Natural killer cell treated with Interleukin-12 subunit alpha and Interleukin-12 subunit beta and Interleukin-15 and Interleukin-18, amount 100 ng/mL, for 72 hours (primary cell): ENCODE measurements around the gene ELOA2. TPM values are rescaled to one million over a fixed set of nuclear protein-coding genes. Genes with fewer than 3 reads are reported as not detected.
"Not testable (repeated sequence)": the region's sequence is repeated elsewhere in the genome, so short reads cannot be mapped to it uniquely, and the experiment has no call there.

Source experiments
- ATAC-seq, 2 donors: fragments of 150-1000 bp; cut with Tn5 transposase in 1 of 2; sonication (Bioruptor Pico), chemical (Tn5 transposase) in 1 of 2; 2 replicates each; pipeline ENCODE4 v1.10.0; 2021
- DNase-seq: peaks from one replicate; pipeline ENCODE4 v3.0.0; 2022; ENCODE audit warnings: low spot score
- H3K27ac Mint-ChIP-seq, 2 donors: 1 replicate in 1 of 2; 2 replicates in 1 of 2; pipeline ENCODE4 v1.8.0; 2022; ENCODE audit warnings: mixed read lengths in 2 of 2, mild to moderate bottlenecking in 1 of 2, moderate library complexity in 1 of 2
- H3K27me3 Mint-ChIP-seq, 2 donors: 1 replicate in 1 of 2; 2 replicates in 1 of 2; pipeline ENCODE4 v1.8.0; 2022; ENCODE audit warnings: mixed read lengths in 2 of 2
- H3K36me3 Mint-ChIP-seq: one replicate; pipeline ENCODE4 v1.8.0; 2022; ENCODE audit warnings: mixed read lengths
- H3K4me1 Mint-ChIP-seq, 2 donors: 1 replicate in 1 of 2; 2 replicates in 1 of 2; pipeline ENCODE4 v1.8.0; 2022; ENCODE audit warnings: low read depth in 2 of 2, mixed read lengths in 2 of 2, mild to moderate bottlenecking in 1 of 2
- H3K4me3 Mint-ChIP-seq: one replicate; pipeline ENCODE4 v1.8.0; 2022; ENCODE audit warnings: mixed read lengths
- H3K9me3 Mint-ChIP-seq: 2 replicates; pipeline ENCODE4 v1.8.0; 2022; ENCODE audit warnings: mixed read lengths
- total RNA-seq, 2 donors: library from RNA; stranded (reverse); gene quantifications; one replicate each; pipeline ENCODE4 v1.2.3, GENCODE V29; 2022

Gene ELOA2
- total RNA-seq, 2 donors from 2014 or later: not detected

DNA sequence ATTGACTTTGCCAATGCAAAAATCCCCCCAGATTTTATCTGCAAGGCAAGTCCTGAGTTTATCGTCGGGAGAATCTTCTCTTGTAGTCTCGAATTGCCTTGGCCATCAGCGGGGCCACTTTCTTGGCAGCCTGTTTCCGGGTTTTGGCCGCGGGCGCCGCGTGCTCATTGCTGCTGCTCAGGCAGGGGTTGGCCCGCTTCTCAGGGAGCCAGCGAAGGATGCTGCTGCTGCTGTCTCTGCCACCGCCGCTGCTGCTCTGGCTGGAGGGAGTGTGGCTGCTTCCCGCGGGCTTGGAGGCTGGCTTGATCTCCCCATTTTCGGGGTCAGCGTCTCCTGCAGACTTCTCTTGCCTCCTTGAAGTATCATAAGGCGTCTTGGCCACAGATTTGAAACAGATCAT lies 2.5 kb downstream of the ELOA2 start:
- Mint-ChIP-seq H3K27ac (no peak overlapping the region), H3K36me3 (no peaks in the 10 kb centered on the region), H3K27me3 (no peaks in the 10 kb centered on the region), H3K9me3 (peaks cover 4% of the 10 kb centered on the region), H3K4me3 (no peak overlapping the region), H3K4me1 (no peaks in the 10 kb centered on the region)
- ATAC-seq (no peak), DNase-seq (no peak)

DNA sequence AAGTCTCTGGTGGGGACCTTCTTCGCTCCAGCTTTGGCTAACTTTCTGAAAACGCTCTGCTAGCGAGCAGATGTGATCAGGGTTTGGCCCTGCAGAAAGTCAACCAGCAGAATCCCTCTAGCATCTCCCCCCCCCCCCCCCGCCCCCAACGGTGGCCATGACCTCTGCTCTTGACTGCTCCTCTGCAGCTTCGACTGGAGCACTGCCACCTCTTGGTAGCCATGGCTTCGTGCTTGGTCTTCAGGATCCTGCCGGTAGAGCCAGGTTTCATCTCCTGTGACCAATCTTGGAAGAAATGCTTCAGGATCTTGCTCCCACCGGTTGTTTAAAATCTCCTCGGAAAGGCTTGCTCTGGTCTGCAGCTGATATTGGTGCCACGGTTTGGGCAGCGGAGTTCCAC lies 4.5 kb downstream of the ELOA2 start:
- not testable (repeated sequence) for H3K4me1 Mint-ChIP-seq, H3K9me3 Mint-ChIP-seq, DNase-seq, H3K27me3 Mint-ChIP-seq, ATAC-seq, H3K27ac Mint-ChIP-seq, H3K4me3 Mint-ChIP-seq, H3K36me3 Mint-ChIP-seq

- ATAC-seq: peak; percentile 45 to 63
- H3K36me3 Mint-ChIP-seq, H3K9me3 Mint-ChIP-seq, H3K27ac Mint-ChIP-seq, H3K27me3 Mint-ChIP-seq, H3K4me1 Mint-ChIP-seq, DNase-seq, H3K4me3 Mint-ChIP-seq: not testable (repeated sequence)
Observed at GRCh38 chr18:47029684-47030353, 5.6 kb downstream of the ELOA2 start.

GRCh38 chr18:47028738-47029137 lies 6.7 kb downstream of the ELOA2 start:
- not testable (repeated sequence) for H3K4me3 Mint-ChIP-seq, ATAC-seq

GRCh38 chr18:47025557-47026174 lies 9.8 kb downstream of the ELOA2 start:
- H3K4me3 Mint-ChIP-seq, ATAC-seq, H3K27me3 Mint-ChIP-seq, H3K4me1 Mint-ChIP-seq, DNase-seq, H3K36me3 Mint-ChIP-seq, H3K27ac Mint-ChIP-seq, H3K9me3 Mint-ChIP-seq: not testable (repeated sequence)

More at GRCh38 chr18:47028738-47029137, 6.7 kb downstream of the ELOA2 start:
- H3K36me3 Mint-ChIP-seq, H3K9me3 Mint-ChIP-seq, H3K27me3 Mint-ChIP-seq, H3K4me1 Mint-ChIP-seq, H3K27ac Mint-ChIP-seq, DNase-seq: not testable (repeated sequence)

DNA sequence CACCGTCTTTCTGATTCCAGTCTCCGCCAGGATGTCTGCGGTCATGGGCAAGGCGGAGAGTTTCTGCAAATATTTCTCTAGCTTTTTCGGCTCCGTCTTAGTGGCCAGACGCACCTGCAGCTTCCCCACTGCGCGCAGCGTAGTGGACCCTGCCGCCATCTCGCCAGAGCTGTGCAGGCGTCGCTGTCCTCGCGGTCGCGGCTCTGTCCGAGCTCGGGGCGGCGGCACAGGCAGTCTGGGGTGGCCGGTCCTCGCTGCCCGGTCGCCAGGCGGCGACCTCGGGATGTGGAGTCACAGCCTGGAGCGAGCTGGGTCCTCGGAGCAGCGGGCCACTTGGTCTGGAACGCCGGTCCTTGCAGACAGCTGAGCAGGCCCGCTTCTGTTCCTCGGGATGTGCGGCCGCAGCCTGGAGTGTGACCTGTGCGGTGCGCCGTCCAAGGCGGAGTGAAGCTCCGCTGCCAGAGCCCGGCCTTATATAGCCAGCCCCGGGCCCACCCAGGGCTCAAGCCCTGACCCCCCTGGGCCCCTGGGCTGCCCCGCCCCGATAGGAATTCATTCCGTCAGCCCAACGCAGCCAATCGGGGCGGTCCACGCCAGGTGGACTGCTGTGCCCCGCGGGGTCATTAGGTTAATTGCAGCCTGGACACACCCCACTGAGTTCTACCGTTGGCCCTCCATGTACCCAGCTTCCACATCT lies 11.5 kb downstream of the ELOA2 start:
- H3K36me3 Mint-ChIP-seq, DNase-seq, H3K27me3 Mint-ChIP-seq, H3K4me1 Mint-ChIP-seq, H3K4me3 Mint-ChIP-seq, H3K9me3 Mint-ChIP-seq, H3K27ac Mint-ChIP-seq: not testable (repeated sequence)
- ATAC-seq: peak; percentile 34 to 55

DNA sequence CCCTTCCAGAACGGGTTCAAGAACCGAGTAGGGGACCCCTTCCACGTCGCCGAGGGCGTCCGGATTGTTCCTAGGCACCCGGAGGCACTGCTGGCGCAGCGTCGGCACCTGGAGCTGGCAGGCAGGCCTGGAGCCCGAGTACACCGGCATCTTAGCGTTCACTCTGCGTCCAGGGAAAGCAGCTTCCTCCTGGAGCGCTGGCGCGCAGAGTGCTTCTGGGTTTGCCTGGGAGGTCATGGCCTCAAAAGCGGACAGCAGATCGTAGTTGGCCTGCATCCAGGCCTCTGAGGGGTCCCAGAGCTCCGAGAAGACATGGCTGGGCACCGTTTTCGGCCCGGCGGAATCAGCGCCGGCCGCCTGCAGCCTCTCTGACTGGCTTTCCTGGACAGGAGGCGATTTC lies 12.6 kb downstream of the ELOA2 start:
- H3K9me3 Mint-ChIP-seq, H3K36me3 Mint-ChIP-seq, ATAC-seq, H3K4me3 Mint-ChIP-seq, H3K27me3 Mint-ChIP-seq, DNase-seq, H3K4me1 Mint-ChIP-seq, H3K27ac Mint-ChIP-seq: not testable (repeated sequence)

DNA sequence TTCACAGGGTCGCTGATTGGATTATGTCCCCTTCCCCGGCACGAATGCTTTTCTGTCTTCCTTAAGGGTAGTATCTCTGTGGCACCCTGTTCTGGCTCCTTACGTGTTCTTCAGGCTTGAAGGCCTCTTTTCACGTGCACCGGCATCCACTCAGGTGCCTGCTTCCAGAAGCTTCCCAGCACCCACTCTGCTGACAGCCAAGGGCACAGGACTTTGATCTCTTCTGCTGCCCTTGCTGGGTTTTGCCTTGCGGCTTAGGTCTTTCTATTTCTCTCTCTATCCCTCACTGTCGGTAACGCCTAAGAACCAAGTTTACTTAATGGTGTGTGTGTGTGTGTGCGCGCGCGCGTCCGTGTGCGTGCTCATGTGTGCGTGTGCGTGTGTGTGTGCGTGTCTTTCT lies 14.7 kb downstream of the ELOA2 start:
- not testable (repeated sequence) for H3K4me3 Mint-ChIP-seq, H3K4me1 Mint-ChIP-seq, DNase-seq, H3K36me3 Mint-ChIP-seq, H3K27me3 Mint-ChIP-seq, H3K9me3 Mint-ChIP-seq, H3K27ac Mint-ChIP-seq
- ATAC-seq: peak; percentile 12 to 44

GRCh38 chr18:47019870-47020269 lies 15.6 kb downstream of the ELOA2 start:
- DNase-seq, H3K27me3 Mint-ChIP-seq, H3K36me3 Mint-ChIP-seq, H3K27ac Mint-ChIP-seq, ATAC-seq, H3K4me1 Mint-ChIP-seq, H3K4me3 Mint-ChIP-seq, H3K9me3 Mint-ChIP-seq: not testable (repeated sequence)

Other genes with a start within 250 kb of the ELOA2 start
- gene PIAS2, start 118.1 kb downstream of the ELOA2 start, total RNA-seq: 10 to 100 TPM; 19.2 to 36.5 TPM
- gene KATNAL2, start 118.0 kb downstream of the ELOA2 start, total RNA-seq: under 1 TPM; 0.31 to 0.95 TPM
- 10 to 100 TPM; 27.7 to 27.8 TPM for gene HDHD2, start 114.9 kb upstream of the ELOA2 start, total RNA-seq
- 10 to 100 TPM in 1 of 2 donors, 1 to 10 TPM in 1; 10.0 to 15.3 TPM for gene IER3IP1, start 140.7 kb upstream of the ELOA2 start, total RNA-seq
- gene SKOR2, start 216.0 kb upstream of the ELOA2 start, total RNA-seq: not detected